CD4-positive, alpha-beta T cell (primary cell): ENCODE measurements around the gene SPCS1. TPM values are rescaled to one million over a fixed set of nuclear protein-coding genes. Genes with fewer than 3 reads are reported as not detected.

Source experiments
- ATAC-seq: fragments of 200-7000 bp; cut with Tn5 transposase; one replicate; pipeline ENCODE4 v1.10.0; 2022; ENCODE audit warnings: mild to moderate bottlenecking; ENCODE audit not compliant: poor library complexity
- CTCF ChIA-PET: fragments of 350-600 bp; sonication (Branson Sonifier 250); formaldehyde crosslinking; loops from one replicate; lab custom pipeline; 2021; ENCODE audit warnings: antibody characterized with exemption, inconsistent platforms; lab: Charles Lee
- POLR2A ChIA-PET: fragments of 350-600 bp; sonication (Branson Sonifier 250); formaldehyde crosslinking; loops from one replicate; lab custom pipeline; 2021; ENCODE audit warnings: antibody characterized with exemption, inconsistent platforms; lab: Charles Lee
- DNase-seq, 14 experiments: peaks; one replicate each; pipeline ENCODE4 v3.0.0-alpha.2; 2013 to 2020; ENCODE audit warnings: mixed read lengths in 2 of 14
- H3K27ac ChIP-seq, 2 donors: one replicate each; pipeline versions ENCODE4 v1.5.1 to v1.7.0; 2013; ENCODE audit warnings: low read length in 2 of 2, low read depth in 1 of 2, mild to moderate bottlenecking in 1 of 2
- H3K27me3 ChIP-seq, 2 experiments: 1 replicate in 1 of 2; 2 replicates in 1 of 2; pipeline versions ENCODE4 v1.6.1 to v1.7.0; 2013; ENCODE audit warnings: low read length in 2 of 2, control low read depth in 1 of 2, mild to moderate bottlenecking in 1 of 2, moderate library complexity in 1 of 2; ENCODE audit not compliant: insufficient read depth in 2 of 2, control insufficient read depth in 1 of 2
- H3K36me3 ChIP-seq: one replicate; pipeline ENCODE4 v1.6.1; 2013; ENCODE audit warnings: low read length, control low read depth; ENCODE audit not compliant: insufficient read depth
- H3K4me1 ChIP-seq: one replicate; pipeline ENCODE4 v1.6.1; 2013; ENCODE audit warnings: low read length, control low read depth; ENCODE audit not compliant: insufficient read depth
- H3K4me3 ChIP-seq: one replicate; pipeline ENCODE4 v1.5.1; 2013; ENCODE audit warnings: mild to moderate bottlenecking, low read length, moderate library complexity
- H3K9me3 ChIP-seq, 2 experiments: 1 replicate in 1 of 2; 2 replicates in 1 of 2; pipeline versions ENCODE4 v1.6.1 to v1.7.0; 2013; ENCODE audit warnings: low read length in 2 of 2, mild to moderate bottlenecking in 2 of 2, control low read depth in 1 of 2, moderate library complexity in 1 of 2; ENCODE audit not compliant: control insufficient read depth in 1 of 2, insufficient read depth in 1 of 2
- H3K27ac Mint-ChIP-seq: one replicate; pipeline ENCODE4 v1.8.0; 2020; ENCODE audit warnings: mixed read lengths
- H3K27me3 Mint-ChIP-seq: one replicate; pipeline ENCODE4 v1.8.0; 2021; ENCODE audit warnings: mixed read lengths
- H3K36me3 Mint-ChIP-seq: one replicate; pipeline ENCODE4 v1.8.0; 2021; ENCODE audit warnings: low read depth, mixed read lengths
- H3K4me1 Mint-ChIP-seq: one replicate; pipeline ENCODE4 v1.8.0; 2021; ENCODE audit warnings: low read depth, mixed read lengths
- H3K4me3 Mint-ChIP-seq: one replicate; pipeline ENCODE4 v1.8.0; 2020; ENCODE audit warnings: mild to moderate bottlenecking, mixed read lengths
- H3K9me3 Mint-ChIP-seq: one replicate; pipeline ENCODE4 v1.8.0; 2020; ENCODE audit warnings: mixed read lengths
- intact Hi-C, 2 experiments: fragments of 100-400 bp; cut with DNase I in 1 of 2; cut with micrococcal nuclease in 1 of 2; formaldehyde crosslinking; loops; one replicate each; pipeline versions ENCODE4 v1.15.1 to v1.9.0; 2023 to 2025; cut with DNase I, micrococcal nuclease
- total RNA-seq, 174 experiments: library from RNA in 2 of 174; stranded (reverse) in 2 of 174; gene quantifications; one replicate each; pipeline ENCODE4 v1.2.3 and lab custom pipeline; 2021 to 2026
- TF ChIP-seq, protein P1 (sequence below): fragments of 200-600 bp; IDR thresholded peaks from one replicate; pipeline ENCODE4 v1.8.0; 2022; ENCODE audit warnings: antibody characterized with exemption, mild to moderate bottlenecking

Gene SPCS1
- total RNA-seq, 2 experiments from 2014 or later = 60.0 to 64.5 TPM

DNA sequence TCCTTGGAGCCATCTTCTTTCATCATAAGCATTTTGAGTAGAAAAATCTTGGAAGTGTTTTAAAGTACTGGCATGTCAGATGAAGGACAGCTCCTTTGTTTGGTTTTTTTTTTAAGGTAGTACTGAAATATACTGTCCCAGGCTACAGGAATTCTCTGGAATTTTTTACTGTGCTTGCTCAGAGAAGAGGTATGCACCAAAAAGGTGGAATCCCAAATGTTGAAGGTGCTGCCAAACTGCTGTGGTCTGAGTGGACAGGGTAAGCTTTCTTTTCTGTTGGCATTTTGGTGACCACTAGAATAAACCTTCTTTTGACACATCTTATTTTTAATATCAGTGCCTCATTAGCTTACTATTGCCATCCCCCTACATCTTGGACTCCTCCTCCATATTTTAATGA is 12.8 kb upstream of the SPCS1 start:
- H3K4me3 ChIP-seq = no peak overlapping the region
- intact Hi-C loops = no loop called here
- ChIA-PET POLR2A (no interaction called here), CTCF (interaction anchor here (0.6 kb wide), 1 partner anchor 11 kb away, joined by 4 read pairs; no protein-coding TSS in a partner anchor)
- no peaks in the 10 kb centered on the region for H3K9me3 Mint-ChIP-seq
- peaks cover 5% of the 10 kb centered on the region for H3K4me1 Mint-ChIP-seq
- peaks cover 98% of the 10 kb centered on the region for H3K36me3 Mint-ChIP-seq
- H3K27me3 ChIP-seq = no peaks in the 10 kb centered on the region
- peaks cover 95% of the 10 kb centered on the region for H3K36me3 ChIP-seq
- DNase-seq (no peak), ATAC-seq (no peak)
- no peaks in the 10 kb centered on the region for H3K4me1 ChIP-seq
- H3K4me3 Mint-ChIP-seq = no peak overlapping the region
- H3K9me3 ChIP-seq = no peaks in the 10 kb centered on the region
- TF ChIP-seq, protein P1, sequence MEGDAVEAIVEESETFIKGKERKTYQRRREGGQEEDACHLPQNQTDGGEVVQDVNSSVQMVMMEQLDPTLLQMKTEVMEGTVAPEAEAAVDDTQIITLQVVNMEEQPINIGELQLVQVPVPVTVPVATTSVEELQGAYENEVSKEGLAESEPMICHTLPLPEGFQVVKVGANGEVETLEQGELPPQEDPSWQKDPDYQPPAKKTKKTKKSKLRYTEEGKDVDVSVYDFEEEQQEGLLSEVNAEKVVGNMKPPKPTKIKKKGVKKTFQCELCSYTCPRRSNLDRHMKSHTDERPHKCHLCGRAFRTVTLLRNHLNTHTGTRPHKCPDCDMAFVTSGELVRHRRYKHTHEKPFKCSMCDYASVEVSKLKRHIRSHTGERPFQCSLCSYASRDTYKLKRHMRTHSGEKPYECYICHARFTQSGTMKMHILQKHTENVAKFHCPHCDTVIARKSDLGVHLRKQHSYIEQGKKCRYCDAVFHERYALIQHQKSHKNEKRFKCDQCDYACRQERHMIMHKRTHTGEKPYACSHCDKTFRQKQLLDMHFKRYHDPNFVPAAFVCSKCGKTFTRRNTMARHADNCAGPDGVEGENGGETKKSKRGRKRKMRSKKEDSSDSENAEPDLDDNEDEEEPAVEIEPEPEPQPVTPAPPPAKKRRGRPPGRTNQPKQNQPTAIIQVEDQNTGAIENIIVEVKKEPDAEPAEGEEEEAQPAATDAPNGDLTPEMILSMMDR = no peak
- H3K27ac Mint-ChIP-seq = no peak overlapping the region
- no peaks in the 10 kb centered on the region for H3K27me3 Mint-ChIP-seq
- no peak overlapping the region for H3K27ac ChIP-seq

GRCh38 chr3:52694528-52695189 is 11.2 kb upstream of the SPCS1 start:
- TF ChIP-seq, protein P1 = no peak
- Mint-ChIP-seq H3K4me1 (peaks cover 5% of the 10 kb centered on the region), H3K4me3 (no peak overlapping the region), H3K27me3 (no peaks in the 10 kb centered on the region), H3K9me3 (no peaks in the 10 kb centered on the region), H3K27ac (no peak overlapping the region), H3K36me3 (peaks cover 89% of the 10 kb centered on the region)
- ChIA-PET POLR2A (interaction anchor here (3.1 kb wide), 1 partner anchor 11 kb away, joined by 11 read pairs; the partner anchor contains the start of genes GLT8D1 and SPCS1), CTCF (no interaction called here)
- Histone ChIP-seq H3K9me3 (no peaks in the 10 kb centered on the region), H3K4me3 (no peak overlapping the region), H3K36me3 (peaks cover 83% of the 10 kb centered on the region), H3K4me1 (no peaks in the 10 kb centered on the region), H3K27me3 (no peaks in the 10 kb centered on the region), H3K27ac (no peak overlapping the region)
- ATAC-seq (no peak), DNase-seq (no peak)
- intact Hi-C loops = no loop called here

GRCh38 chr3:52695798-52696671 is 9.9 kb upstream of the SPCS1 start:
- H3K27ac ChIP-seq = no peak overlapping the region

More at GRCh38 chr3:52695798-52696671, 9.9 kb upstream of the SPCS1 start:
- DNase-seq (no peak), ATAC-seq (no peak)
- CTCF ChIA-PET = interaction anchor here (1.3 kb wide), 1 partner anchor 7 kb away, joined by 3 read pairs; no protein-coding TSS in a partner anchor
- no peaks in the 10 kb centered on the region for H3K27me3 ChIP-seq
- Mint-ChIP-seq H3K27me3 (no peaks in the 10 kb centered on the region), H3K9me3 (no peaks in the 10 kb centered on the region), H3K4me1 (no peaks in the 10 kb centered on the region), H3K36me3 (peaks cover 79% of the 10 kb centered on the region), H3K27ac (no peak overlapping the region), H3K4me3 (no peak overlapping the region)
- intact Hi-C loops = no loop called here
- POLR2A ChIA-PET = interaction anchor here (3.1 kb wide), 1 partner anchor 9 kb away, joined by 11 read pairs; the partner anchor contains the start of genes GLT8D1 and SPCS1
- TF ChIP-seq, protein P1 = no peak
- no peak overlapping the region for H3K4me3 ChIP-seq
- H3K9me3 ChIP-seq = no peaks in the 10 kb centered on the region
- no peaks in the 10 kb centered on the region for H3K4me1 ChIP-seq
- H3K36me3 ChIP-seq = peaks cover 76% of the 10 kb centered on the region
